GM19193 (cell line): Measurements from ENCODE around the gene WNK3.

Experiments used
- POLR2A ChIP-seq: IDR thresholded peaks from 4 replicates; pipeline ENCODE4 v1.6.1; 2011; ENCODE audit not compliant: insufficient read depth, insufficient read length; ENCODE audit errors: extremely low read depth

Gene WNK3

GRCh38 chrX:54357414-54358377 lies at the start of gene WNK3:
Gene WNK3 (minus strand): TSS chrX:54358046.
- TF ChIP-seq POLR2A, result no peak

- no peak for TF ChIP-seq POLR2A
These were observed 49.4 kb upstream of the WNK3 start for GRCh38 chrX:54407266-54407665.

- no peak for TF ChIP-seq POLR2A
These were observed 39.3 kb upstream of the WNK3 start for GRCh38 chrX:54397113-54397512.

GRCh38 chrX:54386314-54386713 lies 28.5 kb upstream of the WNK3 start:
- TF ChIP-seq POLR2A, result no peak

GRCh38 chrX:54359408-54359807 lies 1.6 kb upstream of the WNK3 start:
- TF ChIP-seq POLR2A, result no peak

GRCh38 chrX:54358424-54359211 lies 772 bp upstream of the WNK3 start:
- no peak for TF ChIP-seq POLR2A

GRCh38 chrX:54352677-54353076 lies 5.2 kb downstream of the WNK3 start:
- TF ChIP-seq POLR2A, result no peak

GRCh38 chrX:54325077-54325476 lies 32.8 kb downstream of the WNK3 start:
- no peak for TF ChIP-seq POLR2A

- TF ChIP-seq POLR2A, result no peak
These were observed 37.8 kb downstream of the WNK3 start for GRCh38 chrX:54320067-54320466.

- no peak for TF ChIP-seq POLR2A
These were observed 51.5 kb downstream of the WNK3 start for GRCh38 chrX:54306379-54306778.

- no peak for TF ChIP-seq POLR2A
These were observed 56.3 kb downstream of the WNK3 start for GRCh38 chrX:54301516-54301915.

GRCh38 chrX:54294306-54294705 lies 63.5 kb downstream of the WNK3 start:
- TF ChIP-seq POLR2A, result no peak

GRCh38 chrX:54292755-54293154 lies 65.1 kb downstream of the WNK3 start:
- no peak for TF ChIP-seq POLR2A

GRCh38 chrX:54291758-54292157 lies 66.1 kb downstream of the WNK3 start:
- no peak for TF ChIP-seq POLR2A

GRCh38 chrX:54288968-54289367 lies 68.9 kb downstream of the WNK3 start:
- TF ChIP-seq POLR2A, result no peak

GRCh38 chrX:54288277-54288676 lies 69.6 kb downstream of the WNK3 start:
- no peak for TF ChIP-seq POLR2A
